Measurements from ENCODE around the gene TEFM. TPM values are rescaled to one million over a fixed set of nuclear protein-coding genes. Genes with fewer than 3 reads are reported as not detected.

TEFM gene
- total and polyA plus RNA-seq, 2 of the 8 experiments (the other 6 are each of a cell fraction or from before 2014, with no cell fraction given), result 6.1 to 10.9 TPM

DNA sequence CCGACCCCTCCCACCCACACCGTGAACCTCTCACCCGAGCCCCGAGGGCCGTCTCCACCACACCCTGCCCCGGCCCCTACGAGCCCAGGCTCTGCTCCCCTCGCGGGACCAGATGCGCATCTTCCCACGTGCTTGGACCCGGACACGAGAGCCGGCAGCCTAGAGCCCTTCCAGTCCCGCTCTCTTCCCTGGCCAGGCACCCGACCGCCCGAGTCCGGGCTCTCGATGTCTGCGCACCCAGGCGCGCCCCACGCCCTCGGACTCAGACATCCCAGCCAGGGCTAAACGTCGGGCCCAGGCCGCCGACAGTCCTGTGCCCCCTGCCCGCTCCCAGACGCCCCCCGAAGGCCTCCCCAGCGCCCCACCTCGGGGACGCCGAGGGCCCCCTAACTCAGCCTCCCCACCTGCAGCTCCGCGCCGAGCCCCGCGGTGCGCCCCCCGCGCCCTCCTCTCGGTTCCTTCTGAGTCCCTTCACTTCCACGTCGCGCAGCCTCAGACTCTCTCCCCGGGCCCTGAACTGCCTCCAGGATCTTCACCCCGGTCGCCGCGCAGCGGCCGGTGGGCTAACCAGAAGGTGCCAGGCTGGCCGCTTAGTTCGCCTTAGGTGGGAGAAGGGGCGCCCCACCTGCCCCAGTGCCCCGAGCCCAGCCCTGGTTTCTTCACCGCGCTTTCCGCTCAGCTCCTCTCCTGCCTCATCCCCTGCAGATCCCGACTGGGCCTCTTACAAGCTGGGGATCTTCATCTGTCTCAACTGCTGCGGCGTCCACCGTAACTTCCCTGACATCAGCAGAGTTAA, 16.4 kb upstream of the TEFM start:
- Histone ChIP-seq H2BK12ac (ENCODE audit: low read depth, low read length) (no peak overlapping the region), H2BK5ac (ENCODE audit: low read depth, low read length) (no peak overlapping the region), H2BK15ac (ENCODE audit: low read length) (no peak overlapping the region), H3K9ac (replicated peaks in 1 of 4; ENCODE audit: extremely low read depth in 1 of 4, low read depth in 3 of 4, low read length in 3 of 4) (no peak overlapping the region), H3K18ac (ENCODE audit: extremely low read depth, low read length) (peak overlapping the region; percentile 9; the same call in 1 of the 2 replicates), H3K79me1 (ENCODE audit: low read depth, low read length) (no peaks in the 10 kb centered on the region), H3K23me2 (ENCODE audit: low read depth, low read length) (peaks cover 6% of the 10 kb centered on the region), H3K14ac (ENCODE audit: insufficient read length) (no peak overlapping the region), H2AK5ac (ENCODE audit: low read depth, low read length) (no peak overlapping the region), H3K4me3 (ENCODE audit: extremely low read depth in 1 of 4, insufficient read depth in 2 of 4, low read depth in 3 of 4, low read length in 4 of 4) (peak overlapping the region; percentile 21 to 61 (median 42)), H4K8ac (ENCODE audit: extremely low read depth, insufficient read depth, low read length) (peak overlapping the region; percentile 71), H3K56ac (replicated peaks; ENCODE audit: insufficient read length, low read depth, low read length) (no peak overlapping the region), H3K23ac (ENCODE audit: insufficient read length) (no peak overlapping the region), H3K9me3 (ENCODE audit: insufficient read depth in 2 of 2, low read depth in 1 of 2, low read length in 1 of 2) (no peaks in the 10 kb centered on the region), H3K36me3 (ENCODE audit: control insufficient read depth in 2 of 4, insufficient read depth in 4 of 4, low read length in 3 of 4) (no peaks in the 10 kb centered on the region), H4K20me1 (replicated peaks in 1 of 2; ENCODE audit: control insufficient read depth in 1 of 2, insufficient read depth in 2 of 2, low read length in 2 of 2) (no peaks in the 10 kb centered on the region), H3K4ac (replicated peaks; ENCODE audit: insufficient read length, low read depth, low read length) (no peak overlapping the region), H2BK20ac (ENCODE audit: low read length) (no peak overlapping the region), H3K27ac (ENCODE audit: low read depth, low read length) (no peak overlapping the region), H3K79me2 (ENCODE audit: control insufficient read depth in 1 of 2, insufficient read depth in 2 of 2, low read length in 2 of 2) (0 out of 4 replicates have a peak, but pooled peaks cover 0 to 3% of the 10 kb centered on the region in 2 experiments), H4K5ac (ENCODE audit: insufficient read length, low read depth, low read length) (no peak overlapping the region), H3K4me2 (ENCODE audit: insufficient read depth in 1 of 2, low read depth in 2 of 2, low read length in 2 of 2) (peak overlapping the region; percentile 85 to 88), H3K27me3 (replicated peaks in 1 of 4; ENCODE audit: control insufficient read depth in 3 of 4, extremely low read depth in 1 of 4, insufficient read depth in 3 of 4, low read length in 3 of 4) (peaks cover 16 to 42% (median 34%) of the 10 kb centered on the region in 4 experiments), H2AFZ (ENCODE audit: low read length) (peak overlapping the region; percentile 82; the same call in 1 of the 2 replicates), H4K91ac (replicated peaks; ENCODE audit: insufficient read length, low read length) (no peak overlapping the region), H2BK120ac (replicated peaks; ENCODE audit: low read depth, low read length) (no peak overlapping the region), H3K4me1 (replicated peaks in 1 of 4; ENCODE audit: control insufficient read depth in 3 of 4, insufficient read depth in 4 of 4, low read length in 3 of 4) (peaks cover 0 to 11% (median 5%) of the 10 kb centered on the region in 4 experiments; a peak in 4 of 7 replicates)
- no peak for TF ChIP-seq KDM1A (IDR thresholded peaks at IDR 0.05; ENCODE audit: borderline replicate concordance, low read length)
- TF ChIP-seq TCF12 (IDR thresholded peaks at IDR 0.05; ENCODE audit: low read depth, low read length), result no peak
- TF ChIP-seq SP4 (IDR thresholded peaks at IDR 0.05; ENCODE audit: low read length), result no peak
- no peak for TF ChIP-seq BRCA1 (IDR thresholded peaks at IDR 0.05; ENCODE audit: low read depth, low read length)
- TF ChIP-seq, protein P1, sequence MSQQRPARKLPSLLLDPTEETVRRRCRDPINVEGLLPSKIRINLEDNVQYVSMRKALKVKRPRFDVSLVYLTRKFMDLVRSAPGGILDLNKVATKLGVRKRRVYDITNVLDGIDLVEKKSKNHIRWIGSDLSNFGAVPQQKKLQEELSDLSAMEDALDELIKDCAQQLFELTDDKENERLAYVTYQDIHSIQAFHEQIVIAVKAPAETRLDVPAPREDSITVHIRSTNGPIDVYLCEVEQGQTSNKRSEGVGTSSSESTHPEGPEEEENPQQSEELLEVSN (IDR thresholded peaks at IDR 0.05), result peak; percentile 45; the same call in 1 of the 2 replicates
- TF ChIP-seq, protein P2, sequence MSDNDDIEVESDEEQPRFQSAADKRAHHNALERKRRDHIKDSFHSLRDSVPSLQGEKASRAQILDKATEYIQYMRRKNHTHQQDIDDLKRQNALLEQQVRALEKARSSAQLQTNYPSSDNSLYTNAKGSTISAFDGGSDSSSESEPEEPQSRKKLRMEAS (IDR thresholded peaks at IDR 0.05), result peak; percentile 34
- peak; percentile 89 for TF ChIP-seq SUZ12 (IDR thresholded peaks at IDR 0.05; ENCODE audit: low read length)
- peak; percentile 83 for TF ChIP-seq EZH2 (IDR thresholded peaks at IDR 0.05; ENCODE audit: low read depth, low read length, severe bottlenecking)
- TF ChIP-seq PHF8 (conservative IDR thresholded peaks at IDR 0.05; ENCODE audit: low read depth, low read length), result 0 out of 2 replicates have a peak, but pooled peaks have one; percentile 12
- no peak for TF ChIP-seq BACH1 (IDR thresholded peaks at IDR 0.05; ENCODE audit: low read length)
- TF ChIP-seq KDM4A (IDR thresholded peaks at IDR 0.05; ENCODE audit: low read depth, low read length, severe bottlenecking), result peak; percentile 51
- DNase-seq (ENCODE audit: low read depth in 1 of 2, low spot score in 2 of 2) (peak in 1 of 2 experiments; percentile 66), FAIRE-seq (no peak)
- WGBS, 2 experiments (ENCODE audit: extremely low coverage in 1 of 2, insufficient coverage in 1 of 2, insufficient read length in 1 of 2, insufficient replicate concordance in 2 of 2, low coverage in 1 of 2, low lambda C conversion rate in 2 of 2, missing lambda C conversion rate in 1 of 2), result 11% methylated on average over 21 of the region's 66 CpGs; no CpG with 5 or more reads in 1 of the 2 experiments
- POLR2A ChIA-PET (ENCODE audit: partially characterized antibody), result interaction anchor here (0.6 to 1.6 kb wide), 4 partner anchors 16 to 1429 kb away, joined by 3 to 6 read pairs (median 3); partner anchors contain the start of genes ATAD5 and CRLF3
- CTCF ChIA-PET (ENCODE audit: partially characterized antibody), result interaction anchor here (0.8 to 1.7 kb wide), 2 partner anchors 14 to 138 kb away, joined by 3 to 5 read pairs; no protein-coding TSS in a partner anchor
